Activated CD4-positive, CD25-positive, alpha-beta regulatory T cell (primary cell): Measurements from ENCODE around the gene TAF6.
"Not testable (repeated sequence)": the region's sequence is repeated elsewhere in the genome, so short reads cannot be mapped to it uniquely, and the experiment has no call there.

Experiments
- DNase-seq, 4 experiments: peaks; one replicate each; lab custom pipeline; 2025; lab: John Stamatoyannopoulos, UW

The TAF6 gene

DNA sequence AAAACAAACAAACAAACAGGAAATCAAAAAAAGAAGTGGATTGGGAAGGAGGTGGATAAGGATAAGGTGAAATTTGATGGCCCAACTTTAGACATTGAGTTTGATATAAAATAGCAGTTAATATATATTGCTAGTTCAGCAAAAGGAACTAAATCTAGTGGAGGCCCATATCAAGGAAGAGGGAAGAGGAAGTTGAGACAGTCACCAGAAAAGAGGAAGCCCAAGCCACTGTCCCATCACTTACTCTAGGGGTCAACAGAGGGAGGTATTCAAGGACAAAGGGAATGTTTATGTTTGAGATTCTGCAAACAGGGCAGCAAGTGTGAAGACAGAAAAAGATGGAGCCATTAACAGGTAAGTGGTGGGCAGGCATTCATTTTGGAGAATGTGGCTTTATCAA, 33.2 kb upstream of the TAF6 start:
- DNase-seq, result no peak

DNA sequence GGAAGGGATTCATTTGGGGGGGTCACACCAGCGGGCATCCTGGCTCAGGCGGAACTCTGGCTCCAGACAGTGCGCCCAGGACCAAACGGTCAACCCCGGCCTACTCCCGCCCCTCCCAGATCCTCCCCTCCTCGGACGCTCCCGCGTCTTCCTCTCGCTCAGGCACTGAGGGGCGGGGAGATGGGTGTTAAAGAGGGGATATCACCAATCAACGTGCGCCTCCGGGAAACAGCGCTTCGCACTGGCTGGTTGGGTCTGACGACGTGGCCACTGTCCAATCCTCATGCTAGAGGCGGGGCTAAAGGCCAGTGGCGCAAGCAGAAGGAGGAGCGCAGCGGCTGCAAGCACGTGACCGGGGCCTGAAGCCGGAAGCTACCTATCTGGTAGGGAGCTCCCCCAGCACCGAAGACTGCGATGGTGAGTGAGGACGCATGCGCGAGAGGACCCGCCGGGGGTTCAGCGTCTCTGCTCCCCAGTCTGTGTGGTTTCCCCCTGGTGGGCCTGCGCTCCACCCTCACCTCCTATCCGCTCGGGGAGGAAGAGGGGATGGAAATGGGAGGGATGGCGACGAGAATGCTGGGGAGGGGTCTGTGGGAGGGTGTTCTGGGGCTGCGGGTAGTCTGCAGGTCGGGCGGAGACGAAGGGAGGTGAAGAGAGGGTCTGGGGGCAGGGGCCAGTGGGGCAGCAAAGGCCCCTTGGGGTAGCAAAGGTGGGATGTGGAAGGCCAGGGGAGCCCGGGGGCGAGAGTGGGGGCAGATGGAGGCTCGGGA, 29.6 kb upstream of the TAF6 start, which contains the start of gene LAMTOR4:
LAMTOR4 (plus strand) TSS at position 360 of the 770 bp plus-strand sequence; CDS start at position 415, 55 bp downstream.
- peak; percentile 89 to 96 (median 94) for DNase-seq

DNA sequence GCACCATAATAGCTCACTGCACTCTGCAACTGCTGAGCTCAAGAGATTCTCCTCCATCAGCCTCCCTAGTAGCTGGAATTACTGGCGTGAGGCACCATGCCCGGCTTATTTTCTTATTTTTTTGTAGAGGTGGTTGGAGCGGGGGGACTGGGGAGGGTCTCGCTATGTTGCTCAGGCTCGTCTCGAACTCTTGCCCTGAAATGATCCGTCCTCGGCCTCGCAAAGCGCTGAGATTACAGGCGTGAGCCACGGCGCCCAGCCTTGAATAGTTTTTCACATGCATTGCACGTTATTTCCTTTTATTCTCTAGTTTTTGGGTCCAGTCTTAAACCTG, 29.0 kb upstream of the TAF6 start:
- DNase-seq, result no peak

DNA sequence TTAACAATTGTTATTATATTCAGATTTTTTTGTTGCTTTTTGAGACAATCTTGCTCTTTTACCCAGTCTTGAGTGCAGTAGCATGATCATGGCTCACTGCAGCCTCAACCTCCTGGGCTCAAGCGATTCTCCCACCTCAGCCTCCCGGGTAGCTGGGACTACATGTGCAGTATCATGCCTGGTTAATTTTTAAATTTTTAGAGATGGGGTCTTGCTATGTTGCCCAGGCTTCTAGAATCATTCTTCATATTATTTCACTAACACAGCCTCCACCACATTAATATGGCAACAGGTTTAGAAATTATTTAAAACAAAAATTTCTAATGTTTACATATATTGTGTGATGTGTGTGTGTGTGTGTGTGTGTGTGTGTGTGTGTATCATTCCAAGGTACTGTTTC, 28.1 kb upstream of the TAF6 start:
- no peak for DNase-seq

DNA sequence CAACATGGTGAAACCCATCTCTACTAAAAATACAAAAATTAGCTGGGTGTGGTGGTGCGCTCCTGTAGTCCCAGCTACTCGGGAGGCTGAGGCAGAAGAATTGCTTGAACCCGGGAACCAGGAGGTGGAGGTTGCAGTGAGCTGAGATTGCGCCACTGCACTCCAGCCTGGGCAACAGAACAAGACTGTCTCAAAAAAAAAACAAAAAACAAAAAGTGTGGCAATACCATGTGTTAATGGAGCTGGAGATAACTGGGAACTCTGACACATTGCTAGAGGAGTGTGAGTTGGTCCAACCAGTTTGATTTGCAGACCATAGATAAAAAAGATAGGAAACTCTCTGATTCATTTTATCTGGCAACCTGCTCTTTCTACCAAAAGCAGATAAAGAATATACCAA, 27.2 kb upstream of the TAF6 start:
- DNase-seq, result not testable (repeated sequence)

DNA sequence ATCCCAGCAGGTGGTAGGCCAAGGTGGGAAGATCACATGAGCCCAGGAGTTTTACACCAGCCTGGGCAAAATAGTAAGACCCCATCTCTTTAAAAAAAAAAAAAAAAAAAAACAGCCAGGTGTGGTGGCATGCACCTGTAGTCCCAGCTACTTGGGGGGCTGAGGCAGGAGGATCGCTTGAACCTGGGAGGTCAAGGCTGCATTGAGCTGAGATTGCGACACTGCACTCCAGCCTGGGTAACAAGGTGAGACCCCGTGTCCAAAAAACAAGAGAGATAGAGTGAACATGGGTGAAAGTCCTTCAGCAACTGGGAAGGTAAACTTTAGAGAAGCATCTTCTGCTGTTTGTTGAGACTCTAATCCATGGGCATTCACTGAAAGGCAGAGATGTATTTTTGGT, 23.3 kb upstream of the TAF6 start:
- no peak for DNase-seq

DNA sequence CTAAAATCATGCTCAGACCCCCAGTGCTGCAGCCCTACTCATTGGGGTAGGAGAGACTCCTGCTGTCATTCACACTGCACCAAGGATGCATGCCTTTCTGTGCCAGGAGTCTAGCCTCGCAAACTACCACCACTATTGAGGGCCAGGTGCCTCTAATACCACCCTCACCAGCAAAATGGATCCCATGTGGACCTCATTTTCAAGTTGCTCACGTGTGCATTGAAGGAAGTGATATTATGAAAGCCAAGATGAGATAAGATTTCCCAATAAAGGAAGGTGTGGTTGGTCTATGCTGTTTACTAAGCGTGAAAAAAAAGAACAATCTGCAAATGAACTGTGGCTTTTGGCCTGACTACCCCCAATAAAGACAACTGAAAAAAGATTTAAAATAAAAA, 22.4 kb upstream of the TAF6 start:
- DNase-seq, result no peak

DNA sequence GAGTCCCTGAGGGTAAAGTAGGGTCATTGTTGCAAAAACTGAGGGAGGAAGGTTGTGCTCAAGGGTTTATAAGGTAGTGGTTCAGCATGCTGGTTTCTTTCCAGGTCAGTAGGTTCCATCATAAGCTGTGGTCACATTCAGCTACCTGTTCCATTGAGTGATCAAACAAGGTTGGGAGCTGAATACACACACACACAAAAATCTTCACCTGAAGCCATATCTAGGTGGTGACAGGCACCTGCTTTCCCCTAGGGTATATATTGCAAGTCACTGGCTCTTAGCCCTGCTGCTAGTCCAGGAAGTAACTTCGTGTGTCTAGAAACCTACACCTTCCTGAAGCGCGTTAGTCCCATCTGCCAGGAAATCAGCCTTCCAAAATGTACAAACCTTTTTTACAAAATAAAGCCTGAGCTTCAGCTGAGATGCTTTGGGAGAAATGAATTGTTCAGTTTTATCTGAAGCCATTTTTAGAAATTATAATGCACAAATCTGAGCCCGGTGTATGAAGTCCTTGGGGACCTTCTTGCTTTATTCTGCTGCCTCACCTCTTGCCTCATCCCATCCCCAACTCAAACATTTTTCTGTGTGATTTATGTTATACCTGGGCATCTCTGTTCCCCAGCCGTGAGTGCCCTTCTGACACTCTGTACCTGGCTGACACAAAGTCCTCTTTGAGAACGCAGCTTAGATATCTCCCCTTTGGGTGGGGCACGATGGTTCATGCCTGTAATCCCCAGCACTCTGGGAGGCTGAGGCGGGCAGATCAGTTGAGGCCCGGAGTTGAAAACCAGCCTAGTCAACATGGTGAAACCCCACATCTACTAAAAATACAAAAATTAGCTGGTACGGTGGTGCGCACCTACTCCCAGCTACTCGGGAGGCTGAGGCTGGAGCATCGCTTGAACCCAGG, 18.9 kb upstream of the TAF6 start:
- no peak for DNase-seq

DNA sequence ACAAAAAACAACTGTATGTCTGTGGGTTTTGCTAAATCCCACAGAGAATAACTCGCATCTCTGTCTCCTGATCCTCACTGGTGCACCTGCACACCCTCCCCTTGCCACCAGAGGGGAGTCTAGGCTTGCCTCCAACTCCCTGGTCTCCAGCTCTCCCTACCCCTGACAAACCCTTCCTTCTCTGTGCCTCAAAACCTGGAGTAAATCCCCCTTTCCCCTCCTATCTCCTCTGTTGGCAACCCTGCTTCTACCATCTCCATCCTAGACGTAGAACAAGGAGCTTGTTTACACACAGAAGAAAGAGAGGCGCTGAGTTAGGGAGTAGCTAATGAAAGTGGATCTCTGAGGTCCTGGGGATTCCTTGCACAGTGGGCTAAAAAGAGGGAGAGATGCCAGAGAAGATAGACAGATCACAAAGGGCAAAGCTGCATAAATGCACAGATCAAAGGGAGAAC, 13.6 kb upstream of the TAF6 start:
- peak; percentile 23 to 38 (median 32) for DNase-seq

DNA sequence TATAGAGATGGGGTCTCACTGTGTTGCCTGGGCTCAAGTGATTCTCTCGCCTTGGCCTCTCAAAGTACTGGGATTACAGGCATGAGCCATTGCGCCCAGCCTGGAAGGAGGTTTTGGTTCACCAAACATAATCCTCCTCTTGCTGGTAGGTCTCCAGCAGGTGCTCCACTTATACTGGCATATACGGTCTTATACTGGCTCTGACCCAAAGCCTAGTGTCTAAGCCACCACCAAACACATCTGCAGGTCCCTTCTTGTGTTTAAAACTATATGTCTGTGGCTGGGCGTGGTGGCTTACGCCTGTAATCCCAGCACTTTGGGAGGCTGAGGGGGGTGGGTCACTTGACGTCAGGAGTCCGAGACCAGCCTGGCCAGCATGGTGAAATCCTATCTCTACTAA, 13.0 kb upstream of the TAF6 start:
- no peak for DNase-seq

DNA sequence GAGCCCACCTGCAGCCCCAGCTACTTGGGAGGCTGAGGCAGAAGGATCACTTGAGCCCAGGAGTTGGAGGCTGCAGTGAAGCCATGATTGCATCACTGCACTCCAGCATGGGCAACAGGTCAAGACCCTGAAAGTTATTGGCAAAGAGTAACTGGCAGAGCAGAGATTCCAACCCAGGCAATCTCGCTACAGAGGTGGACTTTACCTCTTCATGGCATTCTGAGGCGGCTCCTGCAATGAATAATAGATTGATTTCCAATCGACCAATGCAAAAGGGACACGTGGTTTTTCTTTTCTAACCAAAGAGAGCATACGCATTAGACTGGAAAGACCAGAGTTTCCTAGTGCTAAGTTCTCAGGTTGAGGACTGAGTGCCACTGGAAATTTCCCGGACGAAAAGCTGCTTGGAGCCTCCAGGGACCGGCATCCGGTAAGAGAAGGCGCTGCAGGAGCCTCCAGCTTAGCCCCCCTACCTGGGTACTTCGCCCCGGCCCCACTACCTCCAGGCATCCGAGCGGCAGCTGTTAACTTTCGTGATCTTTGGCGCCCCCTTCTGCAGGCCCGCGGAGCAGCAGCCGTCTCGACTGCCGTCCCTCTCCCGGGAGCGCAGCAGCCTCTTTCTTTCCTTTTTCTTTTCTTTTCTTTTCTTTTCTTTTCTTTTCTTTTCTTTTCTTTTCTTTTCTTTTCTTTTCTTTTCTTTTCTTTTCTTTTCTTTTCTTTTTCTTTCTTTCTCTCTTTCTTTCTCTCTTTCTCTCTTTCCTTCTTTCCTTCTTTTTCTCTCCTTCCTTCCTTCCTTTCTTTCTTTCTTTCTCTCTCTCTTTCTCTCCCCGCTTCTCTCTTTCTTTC, 11.7 kb upstream of the TAF6 start:
- DNase-seq, result peak; percentile 61 to 69 (median 64)

DNA sequence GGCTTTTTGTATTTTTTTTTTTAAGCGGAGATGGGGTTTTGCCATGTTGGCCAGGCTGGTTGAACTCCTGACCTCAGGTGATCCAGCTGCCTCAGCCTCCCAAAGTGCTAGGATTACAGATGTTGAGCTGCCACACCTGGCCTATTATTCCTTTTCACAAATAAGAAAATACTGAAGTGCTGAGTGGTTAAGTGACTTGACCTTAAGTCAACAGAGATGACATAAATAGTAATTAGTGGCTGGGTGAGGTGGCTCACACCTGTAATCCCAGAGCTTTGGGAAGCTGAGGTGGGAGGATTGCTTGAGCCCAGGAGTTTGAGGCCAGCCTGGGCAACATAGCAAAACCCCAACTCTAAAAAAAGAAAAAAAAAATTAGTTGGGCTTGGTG, 11.1 kb upstream of the TAF6 start:
- DNase-seq, result not testable (repeated sequence)

DNA sequence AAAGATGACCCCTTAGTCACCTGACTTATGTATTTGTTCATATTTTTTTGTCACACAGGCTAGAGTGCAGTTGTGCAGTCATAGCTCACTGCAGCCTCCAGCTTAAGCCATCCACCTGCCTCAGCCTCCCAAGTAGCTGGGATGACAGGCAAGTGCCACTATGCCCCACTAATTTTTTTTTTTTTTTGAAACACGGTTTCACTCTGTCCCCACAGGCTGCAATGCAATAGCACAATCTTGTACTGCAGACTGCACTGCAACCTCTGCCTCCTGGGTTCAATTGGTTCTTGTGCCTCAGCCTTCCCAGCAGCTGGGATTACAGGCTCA, 9.4 kb upstream of the TAF6 start:
- no peak for DNase-seq

DNA sequence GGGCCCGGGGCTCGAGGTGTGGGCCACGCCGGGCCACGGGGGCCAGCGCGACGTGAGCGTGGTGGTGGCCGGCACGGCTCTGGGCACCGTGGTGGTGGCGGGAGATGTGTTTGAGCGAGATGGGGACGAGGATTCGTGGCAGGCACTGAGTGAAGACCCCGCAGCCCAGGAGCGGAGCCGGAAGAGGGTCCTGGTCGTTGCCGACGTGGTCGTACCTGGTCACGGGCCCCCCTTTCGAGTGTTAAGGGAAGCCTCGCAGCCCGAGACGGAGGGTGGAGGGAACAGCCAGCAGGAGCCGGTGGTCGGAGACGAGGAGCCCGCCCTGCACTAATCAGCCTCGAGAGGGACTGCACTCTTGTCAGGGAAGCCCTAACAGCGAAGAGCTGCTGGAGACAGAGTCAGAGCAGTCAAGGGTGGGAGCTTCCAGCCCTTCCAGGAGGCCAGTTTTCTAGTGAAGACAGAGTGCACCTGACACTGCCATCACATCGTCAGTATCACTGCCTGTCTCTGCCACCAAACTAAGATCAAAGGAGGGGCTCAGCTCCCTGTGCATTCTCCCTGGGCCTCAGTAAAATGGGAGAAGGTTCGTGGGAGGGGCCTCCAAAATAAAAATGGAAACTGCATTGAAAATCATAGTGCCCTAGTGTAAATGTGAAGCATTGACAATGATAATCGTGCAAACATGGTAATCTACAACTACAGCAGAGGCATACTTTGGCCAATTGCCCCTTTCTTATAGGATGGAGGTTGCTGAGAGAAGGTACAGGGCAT, 8.9 kb upstream of the TAF6 start:
- no peak for DNase-seq

DNA sequence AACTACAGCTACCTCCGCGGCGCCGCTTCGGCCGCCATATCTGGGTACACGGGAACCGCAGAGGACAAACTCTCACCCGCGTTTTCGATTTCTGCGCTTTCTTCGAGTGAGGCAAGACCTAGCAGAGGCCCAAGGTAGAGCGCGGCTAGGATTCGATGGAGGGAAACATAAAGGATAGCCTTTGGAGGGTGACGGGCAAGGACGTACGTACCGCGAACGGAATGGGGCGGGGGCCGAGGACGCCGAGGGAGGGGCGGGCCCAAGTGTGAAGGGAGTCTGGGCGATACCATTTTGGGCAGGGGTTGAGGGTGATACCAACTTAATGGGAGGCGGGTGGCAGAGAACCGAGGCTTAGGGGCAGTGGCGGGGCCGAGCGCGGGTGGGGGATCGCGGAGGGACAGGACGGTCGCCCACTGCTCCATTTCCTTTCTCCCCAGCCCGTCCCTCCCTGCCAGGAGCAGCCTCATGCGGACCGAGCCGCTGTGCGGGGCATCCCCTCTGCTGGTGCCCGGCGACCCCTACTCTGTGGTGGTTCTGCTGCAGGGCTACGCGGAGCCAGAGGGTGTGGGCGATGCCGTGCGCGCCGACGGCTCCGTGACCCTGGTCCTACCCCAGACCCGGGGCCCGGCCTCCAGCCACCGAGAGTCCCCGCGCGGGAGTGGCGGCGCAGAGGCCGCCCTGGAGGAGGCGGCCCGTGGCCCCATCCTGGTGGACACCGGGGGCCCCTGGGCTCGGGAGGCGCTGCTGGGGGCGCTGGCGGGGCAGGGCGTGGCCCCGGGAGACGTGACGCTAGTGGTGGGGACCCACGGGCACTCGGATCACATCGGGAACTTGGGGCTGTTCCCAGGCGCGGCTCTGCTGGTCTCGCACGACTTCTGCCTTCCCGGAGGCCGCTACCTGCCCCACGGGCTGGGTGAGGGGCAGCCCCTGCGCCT, 8.0 kb upstream of the TAF6 start, which contains the start of gene MBLAC1:
MBLAC1 (plus strand) TSS at position 37 of the 935 bp plus-strand sequence; CDS start at position 466, 429 bp downstream.
- DNase-seq, result peak; percentile 74 to 86 (median 81)

DNA sequence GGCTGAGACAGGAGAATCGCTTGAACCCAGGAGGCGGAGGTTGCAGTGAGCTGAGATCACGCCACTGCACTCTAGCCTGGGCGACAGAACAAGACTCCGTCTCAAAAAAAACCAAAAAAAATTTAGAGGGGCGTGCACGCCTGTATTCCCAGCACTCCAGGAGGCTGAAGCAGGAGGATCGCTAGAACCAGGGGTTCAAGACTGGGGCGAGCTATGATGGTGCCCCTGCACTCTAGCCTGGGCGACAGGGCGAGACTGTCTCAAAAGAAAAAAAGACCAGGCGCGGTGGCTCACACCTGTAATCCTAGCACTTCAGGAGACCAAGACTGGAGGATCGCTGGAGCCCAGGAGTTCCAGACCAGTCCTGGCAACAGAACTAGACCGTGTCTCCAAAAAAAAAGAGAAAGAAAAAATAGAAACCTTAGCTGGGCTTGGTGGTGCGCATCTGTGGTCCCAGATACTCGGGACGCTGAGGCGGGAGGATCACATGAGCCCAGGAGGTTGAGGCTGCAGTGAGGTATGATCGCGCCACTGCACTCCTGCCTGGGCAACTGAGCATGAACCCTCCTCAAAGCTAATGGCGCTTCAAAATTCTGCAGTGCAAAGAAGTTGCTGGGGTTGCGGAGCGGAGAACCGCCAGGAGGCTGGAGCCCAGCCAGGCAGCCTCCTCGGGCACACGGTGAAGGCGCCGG, 7.2 kb upstream of the TAF6 start:
- DNase-seq, result no peak

DNA sequence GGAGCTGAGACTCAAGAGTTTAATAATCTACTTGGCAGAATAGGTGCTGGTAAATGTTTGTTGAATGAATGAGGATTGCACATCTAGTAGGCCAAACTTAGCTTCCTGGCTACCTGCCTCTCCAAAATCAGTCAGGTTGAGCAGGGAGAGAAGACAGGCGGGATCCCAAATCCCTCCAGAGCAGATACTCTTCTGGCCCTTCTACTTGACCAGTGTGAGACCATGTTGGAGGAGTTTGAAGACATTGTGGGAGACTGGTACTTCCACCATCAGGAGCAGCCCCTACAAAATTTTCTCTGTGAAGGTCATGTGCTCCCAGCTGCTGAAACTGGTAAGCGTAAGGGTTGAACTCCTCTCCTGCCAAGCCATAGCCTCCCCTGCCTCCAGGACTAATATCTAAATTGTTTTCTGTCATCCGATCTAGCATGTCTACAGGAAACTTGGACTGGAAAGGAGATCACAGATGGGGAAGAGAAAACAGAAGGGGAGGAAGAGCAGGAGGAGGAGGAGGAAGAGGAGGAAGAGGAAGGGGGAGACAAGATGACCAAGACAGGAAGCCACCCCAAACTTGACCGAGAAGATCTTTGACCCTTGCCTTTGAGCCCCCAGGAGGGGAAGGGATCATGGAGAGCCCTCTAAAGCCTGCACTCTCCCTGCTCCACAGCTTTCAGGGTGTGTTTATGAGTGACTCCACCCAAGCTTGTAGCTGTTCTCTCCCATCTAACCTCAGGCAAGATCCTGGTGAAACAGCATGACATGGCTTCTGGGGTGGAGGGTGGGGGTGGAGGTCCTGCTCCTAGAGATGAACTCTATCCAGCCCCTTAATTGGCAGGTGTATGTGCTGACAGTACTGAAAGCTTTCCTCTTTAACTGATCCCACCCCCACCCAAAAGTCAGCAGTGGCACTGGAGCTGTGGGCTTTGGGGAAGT, 5.4 kb upstream of the TAF6 start:
- DNase-seq, result no peak

DNA sequence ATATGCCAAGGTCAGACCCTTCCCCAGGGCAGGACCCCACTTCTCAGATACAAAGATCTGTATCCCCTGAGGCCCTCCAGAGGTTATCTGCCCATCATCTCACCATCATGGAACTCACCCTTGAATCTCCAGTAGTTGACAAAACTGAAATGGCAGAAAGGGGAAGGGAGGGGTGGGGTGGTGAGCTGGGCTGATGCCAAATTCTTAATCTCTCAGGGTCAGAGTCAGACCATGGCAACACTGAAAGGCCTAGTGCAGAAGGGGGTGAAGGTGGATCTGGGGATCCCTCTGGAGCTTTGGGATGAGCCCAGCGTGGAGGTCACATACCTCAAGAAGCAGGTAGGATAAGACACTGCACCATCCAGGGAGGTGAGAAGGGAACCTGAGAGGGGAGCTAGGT, 3.4 kb upstream of the TAF6 start:
- DNase-seq, result no peak

DNA sequence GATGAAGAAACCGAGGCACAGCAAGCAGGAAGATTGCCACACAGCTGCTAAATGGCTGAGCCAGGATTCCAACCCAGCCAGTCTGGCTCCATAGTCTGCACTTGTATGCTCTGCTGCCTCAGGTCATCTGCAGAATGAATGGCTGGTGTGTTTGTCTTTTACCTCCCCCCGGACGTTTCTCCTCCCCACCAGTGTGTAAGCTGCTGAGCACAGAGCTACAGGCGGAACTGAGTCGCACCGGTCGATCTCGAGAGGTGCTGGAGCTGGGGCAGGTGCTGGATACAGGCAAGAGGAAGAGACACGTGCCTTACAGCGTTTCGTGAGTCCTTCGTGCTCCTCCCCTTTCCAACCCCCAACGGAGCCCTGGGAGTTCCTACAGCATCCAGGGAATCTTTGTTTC, 2.9 kb upstream of the TAF6 start:
- no peak for DNase-seq
